Body of pancreas (tissue), 4 donors: ENCODE data around the gene DGKQ. TPM values are rescaled to one million over a fixed set of nuclear protein-coding genes. Genes with fewer than 3 reads are reported as not detected.

ENCODE experiments used
- ATAC-seq: fragments of 150-250 bp; one replicate; pipeline ENCODE4 v1.9.1; 2016
- DNase-seq, 4 donors: peaks; one replicate each; pipeline ENCODE4 v3.0.0-alpha.2; 2019
- H3K27ac ChIP-seq, 4 donors: fragments of 200-600 bp; sonication (generic); 1 replicate in 3 of 4; 2 replicates in 1 of 4; pipeline versions ENCODE4 v1.5.1 to v1.6.1; 2016 to 2019; ENCODE audit warnings: mild to moderate bottlenecking in 1 of 4, mixed read lengths in 1 of 4, moderate library complexity in 1 of 4
- H3K27me3 ChIP-seq, 2 donors: fragments of 200-600 bp; sonication (generic); one replicate each; pipeline ENCODE4 v1.6.0; 2016; ENCODE audit warnings: mild to moderate bottlenecking in 1 of 2
- H3K36me3 ChIP-seq, 2 donors: fragments of 200-600 bp; sonication (generic); replicated peaks in 1 of 2; 2 replicates each; pipeline ENCODE4 v1.5.1; 2016; ENCODE audit warnings: low read depth in 2 of 2; ENCODE audit not compliant: insufficient read depth in 1 of 2
- H3K4me1 ChIP-seq: fragments of 200-600 bp; sonication (generic); one replicate; pipeline ENCODE4 v1.6.0; 2016
- H3K4me3 ChIP-seq, 2 donors: fragments of 200-600 bp; sonication (generic); 1 replicate in 1 of 2; 2 replicates in 1 of 2; pipeline ENCODE4 v1.5.1; 2016 to 2019
- H3K9me3 ChIP-seq, 3 donors: fragments of 200-600 bp; sonication (generic); 1 replicate in 2 of 3; 2 replicates in 1 of 3; pipeline ENCODE4 v1.5.1; 2016
- POLR2A ChIP-seq, 3 donors: fragments of 450-650 bp; IDR thresholded peaks; one replicate each; pipeline ENCODE4 v1.6.1; 2016; ENCODE audit warnings: antibody characterized with exemption in 3 of 3, mild to moderate bottlenecking in 2 of 3
- WGBS, 2 donors: methylation state at CpG; one replicate each; pipeline ENCODE4 v1.1.5; 2017; 5-methylcytosine and 5-hydroxymethylcytosine counted together
- intact Hi-C: fragments of 100-400 bp; cut with DNase I; formaldehyde crosslinking; loops from one replicate; pipeline ENCODE4 v1.15.1; 2023
- total RNA-seq, 2 donors: library from RNA; depleted of rRNA; stranded (reverse); fragments of >200 nt; gene quantifications; one replicate each; pipeline ENCODE4 v1.1.0, GENCODE V29; 2016
- TF ChIP-seq, protein P1 (sequence below), 7 experiments: fragments of 450-650 bp in 4 of 7; fragments of 200-600 bp in 3 of 7; sonication (generic) in 3 of 7; IDR thresholded peaks; one replicate each; pipeline ENCODE4 v1.5.1; 2016 to 2019; ENCODE audit warnings: antibody characterized with exemption in 7 of 7

The DGKQ gene
- total RNA-seq, 2 donors from 2014 or later: 13.2 to 17.5 TPM

DNA sequence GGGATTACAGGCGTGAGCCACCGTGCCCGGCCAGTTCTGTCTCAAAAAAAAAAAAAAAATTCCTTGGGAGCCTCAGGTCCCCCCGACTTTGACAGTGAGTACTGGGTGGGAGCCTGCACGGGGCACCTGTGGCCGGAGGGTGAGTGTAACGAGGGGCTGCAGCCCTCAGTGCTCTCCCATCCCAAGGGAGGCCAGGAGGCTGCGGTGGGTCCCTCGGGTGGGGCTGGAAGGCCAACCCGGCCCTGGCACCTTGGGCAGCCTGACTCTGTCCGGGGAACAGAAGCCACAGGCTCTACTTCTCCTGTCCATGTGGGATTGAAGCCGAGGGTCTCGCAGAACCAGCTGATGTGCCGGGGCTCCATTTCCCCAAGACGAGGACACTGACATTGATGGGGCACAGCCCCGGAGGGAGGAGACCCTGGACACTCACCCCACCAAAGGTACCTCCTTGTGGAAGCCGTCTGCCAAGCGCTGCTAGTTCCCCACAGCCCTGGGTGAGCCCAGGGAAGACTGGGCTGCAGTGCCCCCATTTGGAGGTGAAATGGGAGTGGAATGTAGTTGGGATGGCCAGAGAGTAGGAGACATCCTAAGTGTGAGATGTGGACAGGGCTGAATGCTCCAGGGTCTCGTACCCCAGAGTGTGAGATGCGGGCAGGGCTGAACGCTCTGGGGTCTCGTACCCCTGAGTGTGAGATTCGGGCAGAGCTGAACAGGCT is 22.1 kb upstream of the DGKQ start:
- H3K36me3 ChIP-seq: no peaks in the 10 kb centered on the region
- WGBS, 2 donors: 89 to 93% methylated on average over 16 to 23 of the region's 23 CpGs
- H3K27ac ChIP-seq: no peak overlapping the region
- ATAC-seq (no peak), DNase-seq (peak in 1 of 4 donors; percentile 11)
- H3K4me1 ChIP-seq: peaks cover 43% of the 10 kb centered on the region
- TF ChIP-seq, protein P1, sequence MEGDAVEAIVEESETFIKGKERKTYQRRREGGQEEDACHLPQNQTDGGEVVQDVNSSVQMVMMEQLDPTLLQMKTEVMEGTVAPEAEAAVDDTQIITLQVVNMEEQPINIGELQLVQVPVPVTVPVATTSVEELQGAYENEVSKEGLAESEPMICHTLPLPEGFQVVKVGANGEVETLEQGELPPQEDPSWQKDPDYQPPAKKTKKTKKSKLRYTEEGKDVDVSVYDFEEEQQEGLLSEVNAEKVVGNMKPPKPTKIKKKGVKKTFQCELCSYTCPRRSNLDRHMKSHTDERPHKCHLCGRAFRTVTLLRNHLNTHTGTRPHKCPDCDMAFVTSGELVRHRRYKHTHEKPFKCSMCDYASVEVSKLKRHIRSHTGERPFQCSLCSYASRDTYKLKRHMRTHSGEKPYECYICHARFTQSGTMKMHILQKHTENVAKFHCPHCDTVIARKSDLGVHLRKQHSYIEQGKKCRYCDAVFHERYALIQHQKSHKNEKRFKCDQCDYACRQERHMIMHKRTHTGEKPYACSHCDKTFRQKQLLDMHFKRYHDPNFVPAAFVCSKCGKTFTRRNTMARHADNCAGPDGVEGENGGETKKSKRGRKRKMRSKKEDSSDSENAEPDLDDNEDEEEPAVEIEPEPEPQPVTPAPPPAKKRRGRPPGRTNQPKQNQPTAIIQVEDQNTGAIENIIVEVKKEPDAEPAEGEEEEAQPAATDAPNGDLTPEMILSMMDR (IDR thresholded peaks at IDR 0.05): no peak
- TF ChIP-seq POLR2A (IDR thresholded peaks at IDR 0.05): no peak
- no peak overlapping the region for H3K4me3 ChIP-seq
- intact Hi-C loops: no loop called here
- H3K27me3 ChIP-seq: peaks cover 0 to 12% of the 10 kb centered on the region in 2 donors
- no peaks in the 10 kb centered on the region for H3K9me3 ChIP-seq

DNA sequence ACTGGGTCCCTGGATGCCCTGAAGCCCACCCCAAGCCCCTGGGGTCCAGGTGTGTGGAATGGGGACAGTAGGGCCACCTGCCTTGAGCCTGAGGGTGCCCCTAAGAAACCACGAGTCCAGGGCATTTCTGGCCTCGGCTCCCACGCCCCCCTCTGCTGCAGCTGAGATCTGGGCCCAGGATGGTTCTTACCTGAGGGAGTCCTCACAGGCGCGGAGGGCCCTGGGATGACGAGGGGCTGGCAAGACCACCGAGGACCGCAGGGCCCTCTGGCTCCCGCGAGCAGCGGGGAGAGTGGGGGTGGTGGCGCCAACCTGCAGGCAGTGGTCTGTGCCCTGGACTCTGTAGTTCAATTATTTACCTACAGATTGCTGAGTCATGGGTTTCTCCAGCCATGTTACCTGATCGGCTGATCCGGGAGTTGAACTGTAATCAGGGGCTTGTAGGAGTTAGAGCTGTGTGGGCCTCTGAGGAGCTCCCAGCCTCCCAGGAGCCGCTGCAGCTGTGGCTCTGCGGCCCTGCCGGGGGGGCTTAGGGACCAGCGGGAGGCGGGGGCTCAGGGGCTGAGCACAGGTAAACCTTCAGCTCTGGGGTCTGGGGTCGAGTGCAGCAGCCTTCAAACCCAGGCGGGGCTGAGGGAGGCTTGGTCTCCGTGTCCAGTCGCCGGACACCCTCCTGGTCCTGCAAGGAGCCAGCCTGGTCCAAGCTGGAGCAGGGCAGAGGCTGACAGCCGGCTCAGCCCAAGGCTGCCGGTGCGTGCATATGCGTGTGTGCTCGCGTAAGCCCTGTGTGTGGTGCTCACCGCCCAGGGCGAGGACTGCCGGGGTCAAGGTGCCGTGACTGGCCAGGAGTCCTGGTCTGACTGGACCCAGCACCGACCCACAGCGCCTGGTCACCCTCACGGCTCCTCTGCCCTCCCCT is 20.0 kb upstream of the DGKQ start, which contains the start of gene SLC26A1:
Gene SLC26A1, minus strand, starts transcription at position 294 of the 919 bp plus-strand sequence. CDS start 1,701 bp downstream, outside the sequence.
- intact Hi-C loops: no loop called here
- Histone ChIP-seq H3K27me3 (peaks cover 0 to 10% of the 10 kb centered on the region in 2 donors), H3K4me1 (peaks cover 43% of the 10 kb centered on the region), H3K27ac (peak within 1 kb of the TSS; percentile 91 to 95 (median 94)), H3K4me3 (no peak within 1 kb of the TSS), H3K9me3 (no peaks in the 10 kb centered on the region), H3K36me3 (no peaks in the 10 kb centered on the region)
- DNase-seq (peak; percentile 53 to 80 (median 76)), ATAC-seq (peak; percentile 69)
- TF ChIP-seq, protein P1 (IDR thresholded peaks at IDR 0.05): no peak
- peak in 1 of 3 donors; percentile 9 for TF ChIP-seq POLR2A (IDR thresholded peaks at IDR 0.05)
- WGBS, 2 donors: 45 to 60% methylated on average over 4 to 37 of the region's 37 CpGs

DNA sequence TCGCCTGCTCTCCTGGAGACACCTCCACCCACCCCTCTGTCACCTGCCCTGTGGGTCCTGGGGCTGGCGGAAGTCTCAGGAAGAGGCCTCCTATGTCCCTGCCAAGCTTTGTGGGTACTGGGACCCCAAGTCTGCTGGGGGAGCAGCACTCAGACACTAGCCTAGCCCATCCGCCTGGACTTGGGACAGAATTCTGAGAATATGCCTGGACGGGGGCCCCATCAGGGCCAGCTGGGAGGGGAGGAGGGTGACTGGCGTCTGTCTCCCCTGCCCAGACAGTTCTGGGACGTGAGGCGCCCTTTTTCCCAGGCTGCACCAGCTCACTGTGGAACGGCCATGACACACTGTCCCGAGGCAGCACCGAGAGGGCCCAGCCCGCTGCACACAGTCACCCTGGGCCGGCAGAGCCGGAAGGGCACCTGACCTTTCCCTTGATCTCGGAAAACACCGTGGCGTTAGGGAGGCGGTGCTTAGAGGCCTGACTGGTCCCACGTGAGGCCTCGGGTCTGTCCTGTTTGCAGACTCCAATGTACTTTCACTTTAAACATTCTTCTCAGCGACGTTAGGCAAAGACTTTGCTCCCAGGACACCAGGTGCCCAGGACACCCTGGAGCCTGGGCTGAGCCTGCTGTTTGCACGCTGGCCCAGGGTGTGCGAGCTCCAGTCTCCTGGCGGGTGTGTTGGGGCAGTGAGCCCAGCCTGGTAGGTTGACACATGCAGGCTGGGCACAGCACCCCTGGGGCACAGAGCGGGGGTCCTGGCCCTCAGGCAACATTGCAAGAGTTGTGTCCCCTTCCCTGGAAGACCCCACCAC is 19.1 kb upstream of the DGKQ start:
- ATAC-seq (peak; percentile 84), DNase-seq (peak; percentile 85 to 94 (median 92))
- TF ChIP-seq, protein P1 (IDR thresholded peaks at IDR 0.05): peak in 2 of 7 experiments; percentile 6 to 12
- peak; percentile 69 to 78 (median 77) for TF ChIP-seq POLR2A (IDR thresholded peaks at IDR 0.05)
- no peaks in the 10 kb centered on the region for H3K9me3 ChIP-seq
- H3K36me3 ChIP-seq: no peaks in the 10 kb centered on the region
- intact Hi-C loops: no loop called here
- peaks cover 0 to 2% of the 10 kb centered on the region in 2 donors for H3K27me3 ChIP-seq
- H3K27ac ChIP-seq: peak overlapping the region; percentile 91 to 95 (median 94)
- 32 to 60% methylated on average over 1 to 25 of the region's 25 CpGs for WGBS, 2 donors
- H3K4me1 ChIP-seq: peaks cover 42% of the 10 kb centered on the region
- H3K4me3 ChIP-seq: no peak overlapping the region

DNA sequence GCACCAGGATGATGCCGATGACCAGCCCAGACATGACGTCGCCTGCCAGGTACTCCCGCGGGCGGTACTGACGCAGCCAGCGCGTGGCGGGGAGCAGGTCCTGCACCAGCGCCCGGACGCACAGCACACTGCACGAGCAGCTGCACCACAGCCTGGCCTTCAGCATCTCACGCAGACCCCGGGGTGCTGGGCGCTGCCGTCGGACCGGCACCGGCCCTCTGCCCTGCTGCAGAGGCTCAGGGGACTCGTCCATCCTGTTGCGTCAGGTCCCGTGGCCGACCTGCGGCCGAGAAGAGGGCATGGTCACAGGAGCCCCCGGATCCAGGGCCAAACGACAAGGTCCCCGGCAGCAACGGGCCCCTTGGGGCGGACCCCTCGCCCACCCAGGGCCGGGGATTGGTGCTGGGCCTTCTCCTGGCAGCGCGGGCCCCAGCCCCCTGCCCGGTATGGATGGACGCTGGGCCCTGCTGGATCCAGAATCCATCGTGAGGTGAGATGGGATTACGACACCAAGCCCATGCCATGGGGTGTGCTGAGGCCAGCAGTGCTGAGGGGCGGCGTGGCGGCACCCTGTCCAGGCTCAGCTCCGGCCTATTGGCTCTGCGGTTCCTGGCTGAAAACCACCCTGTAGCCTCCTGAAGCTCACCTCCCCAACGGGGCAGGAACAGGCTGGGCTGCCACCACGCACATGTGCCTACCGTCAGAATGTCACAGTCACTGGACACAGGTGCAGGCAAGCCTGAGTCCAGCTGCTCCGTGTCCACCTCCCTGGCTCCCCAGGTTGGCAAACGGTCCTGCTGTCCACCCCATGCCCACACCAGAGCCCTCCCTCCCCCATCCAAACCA is 18.3 kb upstream of the DGKQ start:
- intact Hi-C loops: no loop called here
- WGBS, 2 donors: 91 to 96% methylated on average over 5 to 45 of the region's 50 CpGs
- DNase-seq (peak in 1 of 4 donors; percentile 37), ATAC-seq (no peak)
- no peaks in the 10 kb centered on the region for H3K36me3 ChIP-seq
- H3K27ac ChIP-seq: peak overlapping the region; percentile 91 to 95 (median 94)
- TF ChIP-seq, protein P1 (IDR thresholded peaks at IDR 0.05): no peak
- TF ChIP-seq POLR2A (IDR thresholded peaks at IDR 0.05): no peak
- no peaks in the 10 kb centered on the region for H3K27me3 ChIP-seq
- no peaks in the 10 kb centered on the region for H3K9me3 ChIP-seq
- peaks cover 38% of the 10 kb centered on the region for H3K4me1 ChIP-seq
- H3K4me3 ChIP-seq: no peak overlapping the region
